ENCODE results near the gene ZNF792.
A peak's percentile ranks its signal among the peaks of the same experiment; 100 is the strongest.
"Not testable (repeated sequence)": the region's sequence is repeated elsewhere in the genome, so short reads cannot be mapped to it uniquely, and the experiment has no call there.

ZNF792 gene

GRCh38 chr19:34998777-34999497 is 34.9 kb upstream of the ZNF792 start:
- H3K4me1 ChIP-seq (ENCODE audit: control insufficient read depth in 5 of 5, insufficient read depth in 5 of 5, low read length in 5 of 5), result peaks cover 12 to 85% (median 47%) of the 10 kb centered on the region in 5 donors
- peaks cover 0 to 9% (median 7%) of the 10 kb centered on the region in 5 donors for H3K36me3 ChIP-seq (ENCODE audit: control insufficient read depth in 5 of 5, insufficient read depth in 5 of 5, low read length in 5 of 5)
- peak overlapping the region; percentile 71 to 86 (median 76) for H3K4me3 ChIP-seq (ENCODE audit: low read depth in 1 of 5, low read length in 5 of 5)
- H3K9ac ChIP-seq (ENCODE audit: low read length in 5 of 5), result peak overlapping the region in 4 of 5 donors; percentile 83 to 95 (median 86)
- H3K9me3 ChIP-seq (ENCODE audit: control insufficient read depth in 5 of 5, low read length in 5 of 5), result no peaks in the 10 kb centered on the region
- H3K27me3 ChIP-seq (ENCODE audit: control insufficient read depth in 5 of 5, insufficient read depth in 4 of 5, low read length in 5 of 5), result no peaks in the 10 kb centered on the region
- peak overlapping the region; percentile 99 for H3K27ac ChIP-seq (ENCODE audit: low read depth, low read length)

DNA sequence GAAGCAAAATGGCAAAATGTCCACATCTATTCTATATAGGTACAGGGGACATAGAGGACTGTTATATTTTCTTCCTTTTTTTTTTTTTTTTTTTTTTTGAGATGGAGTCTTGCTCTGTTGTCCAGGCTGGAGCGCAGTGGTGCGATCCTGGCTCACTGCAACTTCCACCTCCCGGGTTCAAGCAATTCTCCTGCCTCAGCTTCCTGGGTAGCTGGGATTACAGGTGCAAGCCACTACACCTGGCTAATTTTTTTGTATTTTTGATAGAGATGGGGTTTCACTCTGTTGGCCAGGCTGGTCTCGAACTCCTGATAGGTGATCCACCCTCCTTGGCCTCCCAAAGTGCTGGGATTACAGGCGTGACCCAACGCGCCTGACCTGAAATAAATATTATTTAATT is 34.2 kb upstream of the ZNF792 start:
- H3K9ac ChIP-seq (ENCODE audit: low read length in 5 of 5); H3K36me3 ChIP-seq (ENCODE audit: control insufficient read depth in 5 of 5, insufficient read depth in 5 of 5, low read length in 5 of 5); H3K27me3 ChIP-seq (ENCODE audit: control insufficient read depth in 5 of 5, insufficient read depth in 4 of 5, low read length in 5 of 5); H3K9me3 ChIP-seq (ENCODE audit: control insufficient read depth in 5 of 5, low read length in 5 of 5); H3K27ac ChIP-seq (ENCODE audit: low read depth, low read length); H3K4me3 ChIP-seq (ENCODE audit: low read depth in 1 of 5, low read length in 5 of 5): not testable (repeated sequence)
- H3K4me1 ChIP-seq (ENCODE audit: control insufficient read depth in 5 of 5, insufficient read depth in 5 of 5, low read length in 5 of 5), result peaks cover 9 to 81% (median 42%) of the 10 kb centered on the region in 5 donors

DNA sequence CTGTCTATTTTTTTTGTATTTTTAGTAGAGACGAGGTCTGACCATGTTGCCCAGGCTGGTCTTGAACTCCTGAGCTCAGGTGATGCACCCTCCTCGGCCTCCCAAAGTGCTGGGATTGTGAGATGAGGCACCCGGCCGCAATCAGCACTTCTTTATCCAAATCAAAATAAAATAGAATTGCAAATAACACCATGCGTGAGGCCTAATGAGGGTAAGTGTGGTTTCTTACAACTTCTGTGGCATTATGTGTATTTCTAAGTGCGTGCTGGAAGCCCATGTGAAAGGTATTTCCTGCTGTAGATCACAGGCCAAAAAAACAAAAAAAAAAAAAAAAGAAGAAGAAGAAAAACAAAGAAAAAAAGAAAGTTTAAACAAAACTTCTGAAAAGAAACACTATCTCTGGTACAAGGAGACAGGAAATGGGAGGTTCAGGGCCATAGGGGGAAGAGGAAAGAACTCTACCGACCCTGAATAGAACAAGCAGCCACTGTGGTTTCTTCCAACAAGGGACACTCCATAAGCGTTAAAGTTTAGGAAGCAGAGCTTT is 33.1 kb upstream of the ZNF792 start:
- no peak overlapping the region for H3K4me3 ChIP-seq (ENCODE audit: low read depth in 1 of 5, low read length in 5 of 5)
- peaks cover 6 to 71% (median 34%) of the 10 kb centered on the region in 5 donors for H3K4me1 ChIP-seq (ENCODE audit: control insufficient read depth in 5 of 5, insufficient read depth in 5 of 5, low read length in 5 of 5)
- no peaks in the 10 kb centered on the region for H3K9me3 ChIP-seq (ENCODE audit: control insufficient read depth in 5 of 5, low read length in 5 of 5)
- peaks cover 0 to 4% (median 3%) of the 10 kb centered on the region in 5 donors for H3K36me3 ChIP-seq (ENCODE audit: control insufficient read depth in 5 of 5, insufficient read depth in 5 of 5, low read length in 5 of 5)
- peak overlapping the region in 1 of 5 donors; percentile 37 for H3K9ac ChIP-seq (ENCODE audit: low read length in 5 of 5)
- H3K27me3 ChIP-seq (ENCODE audit: control insufficient read depth in 5 of 5, insufficient read depth in 4 of 5, low read length in 5 of 5), result no peaks in the 10 kb centered on the region
- peak overlapping the region; percentile 50 for H3K27ac ChIP-seq (ENCODE audit: low read depth, low read length)

- H3K9me3 ChIP-seq (ENCODE audit: control insufficient read depth in 5 of 5, low read length in 5 of 5), result no peaks in the 10 kb centered on the region
- H3K9ac ChIP-seq (ENCODE audit: low read length in 5 of 5), result peak overlapping the region in 1 of 5 donors; percentile 65
- no peaks in the 10 kb centered on the region for H3K36me3 ChIP-seq (ENCODE audit: control insufficient read depth in 5 of 5, insufficient read depth in 5 of 5, low read length in 5 of 5)
- H3K4me3 ChIP-seq (ENCODE audit: low read depth in 1 of 5, low read length in 5 of 5), result no peak overlapping the region
- H3K27me3 ChIP-seq (ENCODE audit: control insufficient read depth in 5 of 5, insufficient read depth in 4 of 5, low read length in 5 of 5), result no peaks in the 10 kb centered on the region
- H3K27ac ChIP-seq (ENCODE audit: low read depth, low read length), result peak overlapping the region; percentile 79
- peaks cover 3 to 56% (median 18%) of the 10 kb centered on the region in 5 donors for H3K4me1 ChIP-seq (ENCODE audit: control insufficient read depth in 5 of 5, insufficient read depth in 5 of 5, low read length in 5 of 5)
Measured at GRCh38 chr19:34995551-34995950, 31.5 kb upstream of the ZNF792 start.

GRCh38 chr19:34994643-34995541 is 30.9 kb upstream of the ZNF792 start:
- Histone ChIP-seq H3K4me3 (ENCODE audit: low read depth in 1 of 5, low read length in 5 of 5) (no peak overlapping the region), H3K27me3 (ENCODE audit: control insufficient read depth in 5 of 5, insufficient read depth in 4 of 5, low read length in 5 of 5) (no peaks in the 10 kb centered on the region), H3K36me3 (ENCODE audit: control insufficient read depth in 5 of 5, insufficient read depth in 5 of 5, low read length in 5 of 5) (no peaks in the 10 kb centered on the region), H3K4me1 (ENCODE audit: control insufficient read depth in 5 of 5, insufficient read depth in 5 of 5, low read length in 5 of 5) (peaks cover 3 to 56% (median 18%) of the 10 kb centered on the region in 5 donors), H3K27ac (ENCODE audit: low read depth, low read length) (peak overlapping the region; percentile 79), H3K9me3 (ENCODE audit: control insufficient read depth in 5 of 5, low read length in 5 of 5) (no peaks in the 10 kb centered on the region), H3K9ac (ENCODE audit: low read length in 5 of 5) (peak overlapping the region in 2 of 5 donors; percentile 42 to 65)

DNA sequence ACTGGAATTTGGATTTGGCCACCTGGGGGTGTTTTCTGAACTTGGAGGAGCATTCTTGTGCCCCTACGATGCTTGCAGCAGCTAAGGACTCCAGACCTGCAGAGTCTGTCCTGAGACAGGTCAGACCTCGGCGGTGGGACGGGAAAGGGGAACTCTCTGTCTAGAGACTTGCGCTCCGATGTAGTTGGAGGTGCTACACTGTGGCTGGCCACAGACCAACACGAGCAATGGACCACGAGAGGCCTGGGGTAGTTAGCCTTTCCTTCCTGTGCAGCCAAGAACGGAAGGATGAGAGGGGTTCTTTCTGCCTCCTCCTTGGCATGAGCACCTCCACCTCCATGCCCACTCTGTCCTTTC is 30.2 kb upstream of the ZNF792 start:
- no peaks in the 10 kb centered on the region for H3K27me3 ChIP-seq (ENCODE audit: control insufficient read depth in 5 of 5, insufficient read depth in 4 of 5, low read length in 5 of 5)
- H3K4me3 ChIP-seq (ENCODE audit: low read depth in 1 of 5, low read length in 5 of 5), result no peak overlapping the region
- peaks cover 3 to 52% (median 12%) of the 10 kb centered on the region in 5 donors for H3K4me1 ChIP-seq (ENCODE audit: control insufficient read depth in 5 of 5, insufficient read depth in 5 of 5, low read length in 5 of 5)
- no peaks in the 10 kb centered on the region for H3K9me3 ChIP-seq (ENCODE audit: control insufficient read depth in 5 of 5, low read length in 5 of 5)
- no peaks in the 10 kb centered on the region for H3K36me3 ChIP-seq (ENCODE audit: control insufficient read depth in 5 of 5, insufficient read depth in 5 of 5, low read length in 5 of 5)
- H3K27ac ChIP-seq (ENCODE audit: low read depth, low read length), result peak overlapping the region; percentile 79
- H3K9ac ChIP-seq (ENCODE audit: low read length in 5 of 5), result peak overlapping the region in 1 of 5 donors; percentile 14

GRCh38 chr19:34992582-34992981 is 28.6 kb upstream of the ZNF792 start:
- not testable (repeated sequence) for H3K36me3 ChIP-seq (ENCODE audit: control insufficient read depth in 5 of 5, insufficient read depth in 5 of 5, low read length in 5 of 5); H3K27ac ChIP-seq (ENCODE audit: low read depth, low read length); H3K4me3 ChIP-seq (ENCODE audit: low read depth in 1 of 5, low read length in 5 of 5); H3K27me3 ChIP-seq (ENCODE audit: control insufficient read depth in 5 of 5, insufficient read depth in 4 of 5, low read length in 5 of 5); H3K9me3 ChIP-seq (ENCODE audit: control insufficient read depth in 5 of 5, low read length in 5 of 5); H3K9ac ChIP-seq (ENCODE audit: low read length in 5 of 5)
- peaks cover 0 to 38% (median 6%) of the 10 kb centered on the region in 5 donors for H3K4me1 ChIP-seq (ENCODE audit: control insufficient read depth in 5 of 5, insufficient read depth in 5 of 5, low read length in 5 of 5)

GRCh38 chr19:34991542-34992333 is 27.7 kb upstream of the ZNF792 start:
- no peak overlapping the region for H3K9ac ChIP-seq (ENCODE audit: low read length in 5 of 5)
- H3K27me3 ChIP-seq (ENCODE audit: control insufficient read depth in 5 of 5, insufficient read depth in 4 of 5, low read length in 5 of 5), result no peaks in the 10 kb centered on the region
- no peaks in the 10 kb centered on the region for H3K36me3 ChIP-seq (ENCODE audit: control insufficient read depth in 5 of 5, insufficient read depth in 5 of 5, low read length in 5 of 5)
- no peak overlapping the region for H3K4me3 ChIP-seq (ENCODE audit: low read depth in 1 of 5, low read length in 5 of 5)
- H3K4me1 ChIP-seq (ENCODE audit: control insufficient read depth in 5 of 5, insufficient read depth in 5 of 5, low read length in 5 of 5), result peaks cover 0 to 30% (median 0%) of the 10 kb centered on the region in 5 donors
- H3K9me3 ChIP-seq (ENCODE audit: control insufficient read depth in 5 of 5, low read length in 5 of 5), result no peaks in the 10 kb centered on the region
- no peak overlapping the region for H3K27ac ChIP-seq (ENCODE audit: low read depth, low read length)

DNA sequence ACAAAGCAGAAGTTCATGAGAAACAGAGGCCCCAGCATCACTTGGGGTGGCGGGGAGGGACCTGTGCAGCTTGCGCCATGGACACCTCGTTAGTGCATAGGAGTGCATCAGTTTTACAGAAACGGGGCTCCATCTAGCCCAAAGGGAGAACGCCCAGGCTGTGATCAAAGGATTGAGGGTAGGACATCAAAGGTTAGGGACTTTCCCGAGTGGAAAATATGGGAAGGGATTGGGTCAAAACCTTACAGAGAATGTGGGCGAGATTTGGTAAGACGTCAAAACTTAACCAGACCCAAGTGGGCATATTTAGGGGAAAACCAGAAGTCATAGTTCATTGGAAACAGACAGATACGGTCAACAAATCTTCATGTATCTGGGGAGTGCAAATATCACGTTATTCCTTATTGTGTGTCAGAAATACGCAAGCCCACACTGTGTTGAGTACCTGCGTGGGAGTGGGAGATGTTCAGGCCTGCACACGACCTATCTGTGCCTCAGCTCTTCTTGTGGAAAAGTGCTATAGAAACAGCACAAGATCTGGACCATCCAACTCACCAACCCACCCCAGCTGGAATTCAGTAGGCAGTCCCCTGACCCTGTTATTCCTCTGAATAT is 26.7 kb upstream of the ZNF792 start:
- Histone ChIP-seq H3K9ac (ENCODE audit: low read length in 5 of 5) (no peak overlapping the region), H3K36me3 (ENCODE audit: control insufficient read depth in 5 of 5, insufficient read depth in 5 of 5, low read length in 5 of 5) (no peaks in the 10 kb centered on the region), H3K27me3 (ENCODE audit: control insufficient read depth in 5 of 5, insufficient read depth in 4 of 5, low read length in 5 of 5) (no peaks in the 10 kb centered on the region), H3K27ac (ENCODE audit: low read depth, low read length) (no peak overlapping the region), H3K4me3 (ENCODE audit: low read depth in 1 of 5, low read length in 5 of 5) (no peak overlapping the region), H3K4me1 (ENCODE audit: control insufficient read depth in 5 of 5, insufficient read depth in 5 of 5, low read length in 5 of 5) (peaks cover 0 to 24% (median 3%) of the 10 kb centered on the region in 5 donors), H3K9me3 (ENCODE audit: control insufficient read depth in 5 of 5, low read length in 5 of 5) (no peaks in the 10 kb centered on the region)
